T-helper 1 cell treated with Interleukin-12 subunit alpha and Interleukin-12 subunit beta and Interleukin-4 antibody, amounts not matched to agents 30 μg/mL and 1 μg/mL, for 36 hours (primary cell): ENCODE results near the gene TMEM120B.
"Not testable (repeated sequence)": the region's sequence is repeated elsewhere in the genome, so short reads cannot be mapped to it uniquely, and the experiment has no call there.

ENCODE experiments used
- H3K27ac Mint-ChIP-seq: one replicate; pipeline ENCODE4 v1.8.0; 2021; ENCODE audit warnings: mild to moderate bottlenecking, mixed read lengths
- H3K27me3 Mint-ChIP-seq: one replicate; pipeline ENCODE4 v1.8.0; 2021; ENCODE audit warnings: low read depth, mixed read lengths
- H3K36me3 Mint-ChIP-seq: one replicate; pipeline ENCODE4 v1.8.0; 2021; ENCODE audit warnings: low read depth, mixed read lengths
- H3K4me1 Mint-ChIP-seq: one replicate; pipeline ENCODE4 v1.8.0; 2021; ENCODE audit warnings: low read depth, mixed read lengths
- H3K4me3 Mint-ChIP-seq: one replicate; pipeline ENCODE4 v1.8.0; 2021; ENCODE audit warnings: mild to moderate bottlenecking, moderate library complexity, mixed read lengths
- H3K9me3 Mint-ChIP-seq: one replicate; pipeline ENCODE4 v1.8.0; 2021; ENCODE audit warnings: mixed read lengths

The TMEM120B gene

DNA sequence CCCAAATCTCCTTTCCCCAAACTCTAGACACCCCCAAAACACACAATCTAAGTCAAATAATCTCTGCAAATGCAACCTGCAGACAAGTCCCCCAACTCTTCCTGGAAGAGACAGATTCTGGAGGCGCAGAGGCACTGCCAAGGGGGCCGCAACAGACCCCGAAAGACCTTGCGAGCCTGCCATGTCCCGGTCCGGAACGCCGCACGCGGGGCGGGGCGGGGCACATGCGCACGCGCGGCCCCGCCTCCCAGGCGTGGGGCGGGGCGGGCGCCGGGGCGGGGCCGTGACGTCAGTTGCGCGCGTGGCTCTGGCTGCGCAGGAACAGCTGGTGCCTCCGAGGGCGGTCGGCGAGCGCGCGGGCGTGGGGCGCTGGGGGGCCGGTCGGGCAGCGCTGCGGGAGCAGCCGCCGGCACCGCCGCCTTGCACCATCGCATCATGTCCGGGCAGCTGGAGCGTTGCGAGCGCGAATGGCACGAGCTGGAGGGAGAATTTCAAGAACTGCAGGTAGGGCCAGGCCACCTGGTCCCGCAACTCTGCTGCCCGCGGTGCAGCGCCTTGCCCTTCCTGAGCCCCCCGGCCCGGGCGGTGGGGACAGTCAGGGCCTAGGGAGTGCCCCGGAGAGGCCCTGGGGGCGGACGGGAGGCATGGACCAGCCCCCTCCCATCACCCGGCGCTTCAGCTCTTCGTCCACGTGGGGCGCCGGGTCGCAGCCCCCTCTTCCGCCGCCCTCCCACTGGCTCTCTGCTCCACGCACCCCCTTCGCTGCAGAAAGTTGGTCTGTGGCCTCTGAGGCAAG, at the start of gene TMEM120B:
Gene TMEM120B (plus strand): TSS at position 292 of the 796 bp plus-strand sequence. CDS start 144 bp downstream, at position 436.
- H3K9me3 Mint-ChIP-seq, result no peaks in the 10 kb centered on the region
- peaks cover 4% of the 10 kb centered on the region for H3K27me3 Mint-ChIP-seq
- H3K27ac Mint-ChIP-seq, result peak within 1 kb of the TSS; percentile 92
- H3K4me1 Mint-ChIP-seq, result peaks cover 18% of the 10 kb centered on the region
- H3K36me3 Mint-ChIP-seq, result peaks cover 1% of the 10 kb centered on the region
- H3K4me3 Mint-ChIP-seq, result peak within 1 kb of the TSS; percentile 90

DNA sequence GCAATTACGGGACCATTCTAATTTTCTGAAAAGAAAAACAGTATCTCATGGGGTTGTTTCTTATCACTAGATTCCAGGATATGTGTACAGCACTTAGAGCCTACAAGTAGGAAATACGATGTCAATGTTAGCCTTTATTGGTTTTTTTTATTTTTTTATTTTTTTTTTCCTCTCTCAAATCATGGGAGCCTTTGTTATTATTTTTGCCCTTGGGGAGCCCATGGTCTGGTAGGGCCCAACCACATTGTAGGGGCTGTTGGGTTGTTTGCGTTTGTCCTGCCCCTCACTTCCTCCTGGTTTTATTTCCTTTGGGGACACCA, 49.0 kb upstream of the TMEM120B start:
- H3K4me1 Mint-ChIP-seq, result peaks cover 53% of the 10 kb centered on the region
- H3K9me3 Mint-ChIP-seq, result no peaks in the 10 kb centered on the region
- H3K36me3 Mint-ChIP-seq, result peaks cover 8% of the 10 kb centered on the region
- H3K27me3 Mint-ChIP-seq, result no peaks in the 10 kb centered on the region
- H3K4me3 Mint-ChIP-seq, result no peak overlapping the region
- H3K27ac Mint-ChIP-seq, result peak overlapping the region; percentile 90

DNA sequence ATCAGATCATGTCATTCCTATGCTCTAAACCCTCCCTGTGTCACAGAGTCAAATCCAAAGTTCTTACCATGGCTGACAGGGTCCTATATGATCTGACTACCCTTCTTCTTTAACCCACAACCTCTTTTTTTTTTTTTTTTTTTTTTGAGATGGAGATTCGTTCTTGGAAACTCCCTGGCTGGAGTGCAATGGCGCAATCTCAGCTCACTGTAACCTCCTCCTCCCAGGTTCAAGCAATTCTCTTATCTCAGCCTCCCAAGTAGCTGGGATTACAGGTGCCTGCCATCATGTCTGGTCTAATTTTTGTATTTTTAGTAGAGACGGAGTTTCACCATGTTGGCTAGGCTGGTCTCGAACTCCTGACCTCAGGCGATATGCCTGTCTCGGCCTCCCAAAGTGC, 45.7 kb upstream of the TMEM120B start:
- H3K27ac Mint-ChIP-seq, H3K4me3 Mint-ChIP-seq, H3K27me3 Mint-ChIP-seq, H3K36me3 Mint-ChIP-seq, H3K9me3 Mint-ChIP-seq: not testable (repeated sequence)
- peaks cover 38% of the 10 kb centered on the region for H3K4me1 Mint-ChIP-seq

DNA sequence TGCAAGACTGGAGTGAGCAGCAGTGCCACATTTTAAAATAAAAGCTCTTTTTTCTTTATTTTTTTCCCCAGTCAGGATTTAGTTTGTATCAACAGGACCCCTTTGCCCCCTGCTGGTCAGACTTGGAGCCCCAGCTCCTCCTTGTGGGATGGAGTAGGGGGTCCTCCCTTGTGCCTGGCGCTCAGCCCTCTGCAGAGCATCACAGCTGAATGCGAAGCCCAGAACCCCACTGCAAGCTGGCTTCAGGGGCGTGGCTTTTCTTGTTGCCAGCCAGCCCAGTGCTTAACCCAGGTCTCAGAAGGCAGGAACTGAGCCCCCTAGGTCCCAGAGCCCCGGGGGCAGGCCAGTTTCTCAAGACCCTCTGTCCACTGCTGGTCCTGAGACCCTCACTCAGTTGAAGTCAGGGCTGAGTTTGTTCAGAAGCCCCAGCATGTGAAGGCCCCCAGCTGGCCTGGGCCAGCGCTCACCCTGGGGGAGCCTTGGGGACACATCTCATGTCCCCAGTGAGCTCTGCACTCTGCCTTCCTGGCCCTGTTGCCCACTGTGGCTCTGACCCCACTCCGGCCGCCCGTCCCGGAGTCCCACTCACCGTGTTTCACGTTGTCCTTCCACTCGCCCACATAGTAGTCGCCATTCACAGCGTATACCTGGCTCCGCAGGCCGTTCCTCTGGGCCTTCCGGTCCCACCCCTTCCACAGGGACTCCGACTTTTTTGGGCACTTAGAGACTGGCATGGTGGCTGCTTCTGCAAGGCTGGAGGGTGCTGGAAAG, 43.6 kb upstream of the TMEM120B start:
- Mint-ChIP-seq H3K4me3 (no peak overlapping the region), H3K27ac (no peak overlapping the region), H3K36me3 (peaks cover 6% of the 10 kb centered on the region), H3K27me3 (no peaks in the 10 kb centered on the region), H3K9me3 (no peaks in the 10 kb centered on the region), H3K4me1 (peaks cover 39% of the 10 kb centered on the region)

DNA sequence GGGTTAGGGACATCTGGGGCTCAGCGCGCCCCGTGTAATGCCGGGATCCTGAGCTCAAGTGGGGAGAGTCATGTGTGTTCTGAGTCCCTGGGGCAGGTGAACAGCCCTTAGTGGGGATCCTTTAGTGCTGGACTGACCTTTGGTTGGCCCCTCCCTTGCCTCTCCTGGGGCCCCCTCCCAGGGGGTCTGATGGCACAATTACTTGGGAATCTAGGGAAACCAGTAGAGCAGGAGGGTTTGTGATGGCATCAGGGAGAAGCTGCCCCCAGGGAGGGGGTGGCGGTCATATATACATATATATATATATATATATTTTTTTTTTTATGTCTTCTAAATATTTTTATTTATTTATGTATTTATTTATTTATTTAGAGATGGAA, 43.0 kb upstream of the TMEM120B start, which contains the start of gene MORN3:
Gene MORN3 (minus strand): TSS at position 134 of the 380 bp plus-strand sequence. CDS start 171 bp downstream, outside the sequence.
- Mint-ChIP-seq H3K4me1 (peaks cover 35% of the 10 kb centered on the region), H3K4me3 (no peak within 1 kb of the TSS), H3K36me3 (peaks cover 6% of the 10 kb centered on the region), H3K27me3 (no peaks in the 10 kb centered on the region), H3K27ac (peak within 1 kb of the TSS; percentile 15), H3K9me3 (no peaks in the 10 kb centered on the region)

DNA sequence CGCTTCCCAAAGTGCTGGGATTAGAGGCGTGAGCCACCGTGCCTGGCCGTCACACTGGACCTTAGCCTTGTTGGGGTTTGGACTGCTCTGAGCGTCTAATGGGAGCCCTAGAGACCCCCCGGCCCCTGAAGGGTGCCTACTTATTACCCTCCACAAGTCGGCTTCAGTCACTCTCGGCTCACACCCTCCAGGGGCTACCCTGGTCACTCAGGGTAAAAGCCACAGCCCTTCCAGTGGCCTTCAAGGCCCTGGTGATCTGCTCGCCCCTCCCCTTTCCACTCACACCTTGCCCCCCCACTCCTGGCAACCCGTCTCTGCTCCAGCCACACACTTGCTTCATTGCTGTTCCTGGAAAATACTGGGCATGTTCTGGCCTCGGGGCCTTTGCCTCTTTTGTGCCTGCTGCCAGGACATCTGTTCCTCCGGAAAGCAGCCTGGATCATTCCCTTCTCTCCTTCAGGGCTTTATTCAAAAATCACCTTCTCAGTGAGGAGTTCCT, 39.5 kb upstream of the TMEM120B start:
- Mint-ChIP-seq H3K27me3 (no peaks in the 10 kb centered on the region), H3K4me1 (peaks cover 29% of the 10 kb centered on the region), H3K4me3 (peak overlapping the region; percentile 92), H3K36me3 (no peaks in the 10 kb centered on the region), H3K27ac (peak overlapping the region; percentile 100), H3K9me3 (no peaks in the 10 kb centered on the region)

DNA sequence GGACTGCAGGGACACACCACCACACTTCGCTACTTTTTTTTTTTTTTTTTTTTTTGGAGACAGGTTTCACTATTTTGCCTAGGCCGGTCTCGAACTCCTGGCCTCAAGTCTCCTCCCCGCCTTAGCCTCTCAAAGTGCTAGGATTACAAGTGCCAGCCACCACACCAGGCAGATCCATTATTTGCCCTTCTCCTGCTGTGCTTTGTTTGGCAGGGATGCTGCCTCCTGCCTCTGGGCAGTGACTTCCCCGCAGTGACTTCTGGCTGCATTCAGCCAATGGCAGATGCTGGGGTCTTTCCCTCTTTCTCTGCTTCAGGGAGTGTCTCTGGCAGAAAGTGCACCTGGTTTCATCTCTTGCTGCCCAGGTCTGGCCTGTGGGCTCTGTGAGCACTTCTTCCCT, 36.4 kb upstream of the TMEM120B start:
- Mint-ChIP-seq H3K27ac (no peak overlapping the region), H3K9me3 (no peaks in the 10 kb centered on the region), H3K27me3 (no peaks in the 10 kb centered on the region), H3K36me3 (no peaks in the 10 kb centered on the region), H3K4me3 (no peak overlapping the region), H3K4me1 (peaks cover 31% of the 10 kb centered on the region)

DNA sequence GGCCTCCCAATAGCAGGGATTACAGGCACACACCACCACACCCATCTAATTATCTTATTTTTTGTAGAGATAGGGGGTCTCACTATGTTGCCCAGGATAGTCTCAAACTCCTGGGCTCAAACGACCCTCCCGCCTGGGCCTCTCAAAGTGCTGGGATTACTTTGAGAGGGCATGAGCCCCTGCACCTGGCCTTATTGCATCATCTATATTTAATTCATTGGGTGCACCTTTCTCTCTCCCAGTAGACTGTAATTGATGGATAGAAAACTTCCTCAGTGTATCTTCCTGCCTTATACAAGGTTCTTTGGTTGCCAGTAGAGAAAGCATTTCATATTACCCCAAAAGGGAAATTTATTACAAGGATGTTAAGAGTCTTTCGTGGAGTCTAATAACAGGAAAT, 34.2 kb upstream of the TMEM120B start:
- Mint-ChIP-seq H3K36me3 (no peaks in the 10 kb centered on the region), H3K9me3 (no peaks in the 10 kb centered on the region), H3K27me3 (no peaks in the 10 kb centered on the region), H3K4me1 (peaks cover 23% of the 10 kb centered on the region), H3K27ac (no peak overlapping the region), H3K4me3 (no peak overlapping the region)

DNA sequence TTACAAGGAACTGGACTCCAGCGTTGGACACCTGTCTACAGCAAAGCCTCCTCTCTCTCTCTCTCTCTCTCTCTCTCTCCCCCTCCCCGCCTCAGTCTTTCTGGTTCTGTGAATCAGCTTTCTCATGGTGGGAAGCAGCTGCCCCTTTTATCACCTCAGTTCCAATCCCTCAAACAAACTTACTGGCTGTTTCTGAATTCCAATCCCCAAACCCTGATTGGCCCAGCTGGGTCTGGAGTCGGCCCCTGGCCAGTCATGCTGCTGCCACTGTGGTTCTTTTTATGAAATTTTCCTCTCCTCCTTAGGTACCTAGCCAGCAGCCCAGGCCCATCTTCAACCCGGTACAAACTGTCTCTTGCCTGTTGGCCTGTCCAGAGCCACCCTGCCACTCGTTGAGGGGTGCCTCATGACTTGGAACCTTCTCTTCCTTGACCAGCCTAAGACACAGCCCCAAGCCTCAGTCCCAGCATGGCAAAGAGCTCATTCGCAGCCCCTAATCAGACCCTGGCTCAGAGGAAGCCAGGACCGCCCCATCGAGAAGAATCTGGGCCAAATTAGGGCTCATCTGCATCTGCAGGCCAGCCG, 33.7 kb upstream of the TMEM120B start:
- no peak overlapping the region for H3K27ac Mint-ChIP-seq
- H3K9me3 Mint-ChIP-seq, result no peaks in the 10 kb centered on the region
- no peak overlapping the region for H3K4me3 Mint-ChIP-seq
- H3K36me3 Mint-ChIP-seq, result no peaks in the 10 kb centered on the region
- H3K27me3 Mint-ChIP-seq, result no peaks in the 10 kb centered on the region
- peaks cover 18% of the 10 kb centered on the region for H3K4me1 Mint-ChIP-seq

DNA sequence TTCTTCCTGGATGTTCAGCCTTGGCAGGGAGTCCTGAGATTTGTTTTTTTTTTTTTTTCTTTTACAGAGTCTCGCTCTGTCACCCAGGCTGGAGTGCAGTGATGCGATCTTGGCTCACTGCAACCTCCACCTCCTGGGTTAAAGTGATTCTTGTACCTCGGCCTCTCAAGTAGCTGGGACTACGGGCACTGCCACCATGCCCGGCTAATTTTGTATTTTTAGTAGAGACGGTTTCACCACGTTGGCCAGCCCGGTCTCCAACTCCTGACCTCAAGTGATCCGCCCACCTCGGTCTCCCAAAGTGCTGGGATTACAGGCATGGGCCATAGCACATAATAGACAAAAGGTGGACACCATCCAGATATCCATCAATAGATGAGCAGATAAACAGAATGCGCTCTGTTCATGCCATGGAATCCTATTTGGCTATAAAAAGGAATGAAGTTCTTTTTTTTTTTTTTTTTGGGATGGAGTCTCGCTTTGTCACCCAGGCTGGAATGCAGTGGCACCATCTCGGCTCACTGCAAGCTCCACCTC, 32.8 kb upstream of the TMEM120B start:
- H3K27me3 Mint-ChIP-seq, H3K4me3 Mint-ChIP-seq, H3K9me3 Mint-ChIP-seq, H3K36me3 Mint-ChIP-seq, H3K27ac Mint-ChIP-seq: not testable (repeated sequence)
- H3K4me1 Mint-ChIP-seq, result peaks cover 14% of the 10 kb centered on the region

DNA sequence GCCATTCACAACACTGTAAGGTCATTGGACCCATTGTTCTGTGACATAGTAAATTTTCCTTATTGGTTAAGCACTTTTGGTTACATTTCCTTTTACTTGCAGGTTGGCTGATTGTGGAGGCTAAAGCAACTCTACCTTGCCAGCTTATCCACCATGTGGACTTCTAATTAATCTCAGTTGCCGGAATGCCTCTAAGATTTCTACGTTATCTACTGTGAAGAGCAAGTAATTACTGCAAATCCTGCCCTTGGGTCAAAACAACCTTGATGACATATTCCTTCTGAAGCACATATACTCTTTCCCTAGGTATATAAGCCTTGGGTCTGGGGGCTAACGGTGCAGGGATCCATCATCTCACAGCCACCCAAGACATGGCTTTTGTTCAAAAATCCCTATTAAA, 23.6 kb upstream of the TMEM120B start:
- Mint-ChIP-seq H3K9me3 (no peaks in the 10 kb centered on the region), H3K36me3 (peaks cover 3% of the 10 kb centered on the region), H3K27ac (no peak overlapping the region), H3K27me3 (no peaks in the 10 kb centered on the region), H3K4me1 (peaks cover 6% of the 10 kb centered on the region), H3K4me3 (no peak overlapping the region)

DNA sequence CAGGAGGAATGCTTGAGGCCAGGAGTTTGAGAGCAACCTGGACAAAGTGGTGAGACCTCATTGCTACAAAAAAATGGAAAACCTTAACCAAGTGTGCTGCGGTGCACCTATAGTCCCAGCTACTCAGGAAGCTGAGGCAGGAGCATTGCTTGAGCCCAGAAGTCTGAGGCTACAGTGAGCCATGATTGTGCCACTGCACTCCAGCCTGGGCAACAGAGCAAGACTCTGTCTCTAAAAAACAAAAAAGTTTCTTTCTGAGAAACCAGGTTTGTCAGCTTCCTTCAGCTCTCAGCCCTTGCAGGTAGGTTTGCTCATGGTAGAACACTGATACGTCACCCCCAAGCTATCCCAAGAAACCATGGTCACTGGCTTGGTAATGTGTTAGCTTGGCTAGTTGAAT, 23.1 kb upstream of the TMEM120B start:
- Mint-ChIP-seq H3K36me3 (peaks cover 3% of the 10 kb centered on the region), H3K4me1 (peaks cover 6% of the 10 kb centered on the region), H3K27me3 (no peaks in the 10 kb centered on the region), H3K9me3 (no peaks in the 10 kb centered on the region), H3K27ac (no peak overlapping the region), H3K4me3 (no peak overlapping the region)

DNA sequence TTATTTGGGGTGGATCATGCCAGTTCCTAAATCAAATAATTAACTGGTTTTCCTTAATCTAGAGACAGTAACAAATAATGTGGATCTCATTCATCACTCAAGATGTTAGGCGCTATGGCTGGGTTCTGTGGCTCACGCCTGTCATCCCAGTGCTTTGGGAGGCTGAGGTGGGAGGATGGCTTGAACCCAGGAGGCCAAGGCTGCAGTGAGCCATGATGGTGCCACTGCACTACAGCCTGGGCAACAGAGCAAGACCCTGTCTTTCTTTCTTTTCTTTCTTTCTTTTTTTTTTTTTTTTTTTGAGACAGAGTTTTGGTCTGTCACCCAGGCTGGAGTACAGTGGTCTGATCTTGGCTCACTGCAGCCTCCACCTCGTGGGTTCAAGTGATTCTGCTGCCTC, 19.8 kb upstream of the TMEM120B start:
- H3K27ac Mint-ChIP-seq, H3K4me1 Mint-ChIP-seq, H3K36me3 Mint-ChIP-seq, H3K9me3 Mint-ChIP-seq, H3K4me3 Mint-ChIP-seq, H3K27me3 Mint-ChIP-seq: not testable (repeated sequence)

DNA sequence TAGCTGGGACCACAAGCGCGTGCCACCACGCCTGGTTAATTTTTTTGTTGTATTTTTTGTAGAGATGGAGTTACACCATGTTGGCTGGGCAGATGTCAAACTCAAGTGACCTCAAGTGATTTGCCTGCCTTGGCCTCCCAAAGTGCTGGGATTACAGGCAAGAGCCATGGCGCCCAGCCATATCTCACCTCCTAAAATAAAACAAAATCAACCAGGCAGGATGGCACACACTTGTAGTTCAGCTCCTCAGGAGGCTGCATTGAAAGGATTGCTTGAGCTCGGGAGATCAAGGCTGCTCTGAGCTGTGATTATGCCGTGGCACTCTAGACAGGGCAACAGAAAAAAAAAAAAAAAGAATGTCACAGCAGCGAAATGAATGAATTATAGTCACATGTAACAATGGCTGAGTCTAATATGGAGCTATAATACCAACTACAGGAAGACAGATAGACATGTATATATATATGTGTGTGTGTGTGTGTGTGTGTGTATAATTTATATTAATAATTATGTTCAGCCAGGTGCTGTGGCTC, 19.3 kb upstream of the TMEM120B start:
- no peaks in the 10 kb centered on the region for H3K27me3 Mint-ChIP-seq
- no peaks in the 10 kb centered on the region for H3K9me3 Mint-ChIP-seq
- H3K36me3 Mint-ChIP-seq, result no peaks in the 10 kb centered on the region
- H3K27ac Mint-ChIP-seq, result no peak overlapping the region
- H3K4me3 Mint-ChIP-seq, result no peak overlapping the region
- no peaks in the 10 kb centered on the region for H3K4me1 Mint-ChIP-seq
